Muscle of leg (tissue), 11 donors: ENCODE data around the gene NCKAP5. TPM values are rescaled to one million over a fixed set of nuclear protein-coding genes. Genes with fewer than 3 reads are reported as not detected.

Source experiments
- DNase-seq: peaks from one replicate; pipeline ENCODE4 v3.0.0; 2013
- H3K27ac ChIP-seq: one replicate; pipeline ENCODE4 v1.5.1; 2013; ENCODE audit warnings: mild to moderate bottlenecking, low read length, control low read depth
- H3K27me3 ChIP-seq: one replicate; pipeline ENCODE4 v1.6.1; 2013; ENCODE audit warnings: low read length; ENCODE audit not compliant: control insufficient read depth, insufficient read depth
- H3K36me3 ChIP-seq: one replicate; pipeline ENCODE4 v1.6.1; 2013; ENCODE audit warnings: low read length; ENCODE audit not compliant: control insufficient read depth, insufficient read depth
- H3K4me1 ChIP-seq: one replicate; pipeline ENCODE4 v1.6.1; 2013; ENCODE audit warnings: low read length; ENCODE audit not compliant: control insufficient read depth, insufficient read depth
- H3K4me3 ChIP-seq: one replicate; pipeline ENCODE4 v1.5.1; 2013; ENCODE audit warnings: low read length, control low read depth
- H3K9me3 ChIP-seq: replicated peaks from 2 replicates; pipeline ENCODE4 v1.6.1; 2013; ENCODE audit warnings: low read depth, low read length; ENCODE audit not compliant: control insufficient read depth
- WGBS: methylation state at CpG from one replicate; pipeline ENCODE4 v1.1.5; 2013; ENCODE audit warnings: missing lambda C conversion rate; ENCODE audit not compliant: insufficient coverage; 5-methylcytosine and 5-hydroxymethylcytosine counted together
- polyA plus RNA-seq, 8 donors: library from polyadenylated mRNA; unstranded; fragments of 120-200 nt; gene quantifications; one replicate each; pipeline versions ENCODE4 v1.2.1 to v1.2.3, GENCODE V29; 2013; ENCODE audit warnings: inconsistent platforms in 1 of 8, low replicate concordance in 1 of 8; ENCODE audit not compliant: insufficient read length in 8 of 8, insufficient read depth in 1 of 8
- total RNA-seq: library from RNA; stranded (reverse); fragments of 120-200 nt; gene quantifications from one replicate; pipeline ENCODE4 v1.2.4, GENCODE V29; 2013

Gene NCKAP5
- total and polyA plus RNA-seq, 9 donors = 3.7 to 8.9 (median 5.0) TPM

DNA sequence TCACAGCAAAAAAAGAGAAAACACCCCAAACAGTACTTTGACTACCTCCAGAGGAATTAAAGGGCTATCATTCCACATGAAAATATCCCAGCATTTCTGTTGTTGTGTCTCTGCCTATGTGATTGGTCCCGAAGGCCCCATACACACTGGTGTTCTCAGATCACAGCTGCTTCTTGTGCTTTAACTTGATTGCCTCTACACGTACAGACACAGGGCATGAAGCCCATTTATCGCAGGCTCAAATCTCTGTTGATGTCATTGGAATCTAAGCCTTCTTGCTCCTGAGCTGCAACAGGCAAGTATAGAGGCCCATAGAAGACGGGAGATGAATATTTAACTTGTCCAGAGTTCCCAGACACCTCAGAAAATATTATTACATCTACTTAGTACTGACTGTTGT lies 405.2 kb downstream of the NCKAP5 start:
- no peaks in the 10 kb centered on the region for H3K27me3 ChIP-seq
- no peaks in the 10 kb centered on the region for H3K36me3 ChIP-seq
- peak; percentile 94 for DNase-seq
- H3K27ac ChIP-seq = no peak overlapping the region
- H3K4me1 ChIP-seq = no peaks in the 10 kb centered on the region
- no peaks in the 10 kb centered on the region for H3K9me3 ChIP-seq
- no peak overlapping the region for H3K4me3 ChIP-seq
- WGBS = 11% methylated on average over 1 of the region's 4 CpGs

DNA sequence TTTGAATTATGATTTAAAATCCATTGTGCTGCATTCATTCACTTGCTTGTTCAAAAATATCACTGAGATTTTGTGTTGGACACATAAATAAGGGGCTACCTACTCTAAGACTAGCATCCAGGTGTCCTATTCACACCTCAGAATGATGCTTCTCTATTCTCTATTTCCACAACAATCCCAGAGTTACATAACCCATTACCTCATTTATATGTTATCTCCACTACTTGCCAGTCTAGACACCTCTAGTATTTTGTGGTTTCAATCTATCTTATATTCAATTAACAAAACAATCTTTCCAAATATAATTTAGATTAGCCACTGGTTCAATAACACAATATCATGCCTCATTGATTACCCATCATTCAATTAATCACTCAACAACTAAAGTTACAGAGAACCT lies 409.8 kb downstream of the NCKAP5 start:
- H3K27ac ChIP-seq = no peak overlapping the region
- no peaks in the 10 kb centered on the region for H3K36me3 ChIP-seq
- DNase-seq = no peak
- no peaks in the 10 kb centered on the region for H3K27me3 ChIP-seq
- no peak overlapping the region for H3K4me3 ChIP-seq
- no peaks in the 10 kb centered on the region for H3K9me3 ChIP-seq
- no peaks in the 10 kb centered on the region for H3K4me1 ChIP-seq

DNA sequence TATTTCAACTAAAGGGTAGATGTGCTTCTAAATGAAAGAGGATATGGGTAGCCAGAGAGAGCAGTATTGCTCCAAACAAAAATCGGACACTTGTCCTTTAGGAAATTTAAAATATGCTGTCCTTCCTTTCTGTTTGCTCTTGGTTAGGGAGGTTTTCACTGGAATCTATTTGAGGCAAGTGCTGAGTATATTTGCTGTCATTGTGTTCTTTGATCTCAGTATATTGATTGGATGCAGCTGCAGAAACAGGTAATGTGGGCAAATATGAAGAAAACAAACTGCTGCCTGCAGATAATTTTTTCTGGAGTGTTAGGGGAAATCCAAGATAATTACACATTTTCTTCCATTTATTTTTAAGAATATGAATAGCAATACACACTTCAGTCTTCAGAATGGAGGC lies 410.2 kb downstream of the NCKAP5 start:
- Histone ChIP-seq H3K27me3 (no peaks in the 10 kb centered on the region), H3K36me3 (no peaks in the 10 kb centered on the region), H3K4me3 (no peak overlapping the region), H3K27ac (no peak overlapping the region), H3K9me3 (no peaks in the 10 kb centered on the region), H3K4me1 (no peaks in the 10 kb centered on the region)
- 100% methylated on average over 1 of the region's 1 CpG for WGBS
- no peak for DNase-seq

DNA sequence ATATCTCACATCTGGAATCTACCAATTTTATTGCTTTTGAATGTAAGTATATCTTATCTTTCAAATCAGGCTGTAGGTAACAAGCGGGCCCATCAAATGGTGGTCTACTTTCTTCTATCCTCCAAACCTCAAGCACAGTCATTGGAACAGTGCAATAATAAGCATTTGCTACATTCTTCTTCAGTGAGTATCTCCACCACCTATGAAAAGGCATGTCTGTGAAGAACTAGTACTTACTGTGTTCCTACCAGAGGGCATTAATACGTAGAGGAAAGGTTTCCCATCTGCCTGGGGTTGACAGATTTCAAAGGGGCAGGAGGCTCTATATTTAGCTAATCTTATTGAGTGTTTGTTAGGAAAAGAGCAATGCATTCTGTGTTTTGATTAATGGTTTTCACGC lies 411.1 kb downstream of the NCKAP5 start:
- H3K36me3 ChIP-seq = no peaks in the 10 kb centered on the region
- WGBS = no CpG with 5 or more reads among the region's 3 CpGs
- no peaks in the 10 kb centered on the region for H3K4me1 ChIP-seq
- H3K27ac ChIP-seq = no peak overlapping the region
- no peak for DNase-seq
- H3K4me3 ChIP-seq = no peak overlapping the region
- no peaks in the 10 kb centered on the region for H3K9me3 ChIP-seq
- no peaks in the 10 kb centered on the region for H3K27me3 ChIP-seq

DNA sequence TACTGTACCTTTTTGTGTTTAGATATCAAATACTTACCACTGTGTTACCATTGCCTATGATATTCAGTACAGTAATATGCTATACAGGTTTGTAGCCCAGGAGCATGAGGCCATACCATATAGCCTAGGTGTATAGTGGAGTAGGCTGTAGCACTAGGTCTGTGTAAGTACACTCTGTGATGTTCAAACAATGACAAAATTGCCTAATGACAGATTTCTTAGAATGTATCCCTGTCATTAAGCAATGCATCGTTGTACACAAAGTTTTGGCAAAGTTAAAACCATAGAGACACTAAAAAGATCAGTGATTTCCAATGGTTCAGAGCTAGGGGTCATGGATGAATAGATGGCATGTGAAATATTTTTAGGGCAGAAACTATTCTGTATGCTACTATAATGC lies 415.5 kb downstream of the NCKAP5 start:
- no peaks in the 10 kb centered on the region for H3K4me1 ChIP-seq
- no peaks in the 10 kb centered on the region for H3K36me3 ChIP-seq
- H3K9me3 ChIP-seq = no peaks in the 10 kb centered on the region
- DNase-seq = no peak
- no peaks in the 10 kb centered on the region for H3K27me3 ChIP-seq
- H3K27ac ChIP-seq = no peak overlapping the region
- no CpG with 5 or more reads among the region's 1 CpG for WGBS
- no peak overlapping the region for H3K4me3 ChIP-seq

DNA sequence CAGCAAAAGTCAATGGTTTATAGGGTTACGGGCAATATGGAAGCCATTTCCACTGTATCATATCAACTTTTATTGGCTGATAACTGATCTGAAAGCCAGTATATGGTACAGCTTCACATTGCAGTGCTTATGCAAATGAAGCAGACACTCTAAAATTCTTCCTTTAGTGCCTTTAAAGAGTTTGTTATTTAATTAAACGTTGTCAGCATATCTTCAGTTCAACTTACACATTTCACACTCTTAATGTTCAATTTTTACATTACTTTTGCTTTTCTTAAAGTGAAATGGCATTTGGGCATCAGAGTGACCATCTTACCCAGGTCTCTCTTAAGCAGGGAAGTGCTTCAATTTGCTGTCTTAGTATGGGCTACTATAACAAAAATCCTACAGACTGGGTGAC lies 420.1 kb downstream of the NCKAP5 start:
- no CpG with 5 or more reads among the region's 2 CpGs for WGBS
- DNase-seq = no peak
- H3K27ac ChIP-seq = no peak overlapping the region
- H3K36me3 ChIP-seq = no peaks in the 10 kb centered on the region
- no peak overlapping the region for H3K4me3 ChIP-seq
- H3K9me3 ChIP-seq = no peaks in the 10 kb centered on the region
- no peaks in the 10 kb centered on the region for H3K4me1 ChIP-seq
- no peaks in the 10 kb centered on the region for H3K27me3 ChIP-seq

DNA sequence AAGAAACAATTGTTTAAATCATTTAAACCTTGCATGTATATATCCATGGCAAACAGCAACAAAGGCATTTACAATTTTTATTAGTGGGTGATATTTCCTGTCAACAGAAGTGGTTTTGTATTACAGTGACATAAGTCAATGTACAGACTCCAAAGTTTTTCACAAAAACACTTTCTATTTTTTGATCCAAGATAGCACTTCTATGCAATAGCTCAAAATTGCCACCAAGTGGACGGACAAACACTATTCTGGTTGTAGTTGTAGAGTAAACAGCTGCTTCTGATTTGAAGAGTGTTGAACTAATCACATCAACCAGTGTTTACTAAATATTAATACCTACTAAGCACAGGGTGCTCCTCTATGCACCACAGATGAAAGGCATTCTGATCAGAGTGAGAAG lies 421.4 kb downstream of the NCKAP5 start:
- no CpG with 5 or more reads among the region's 1 CpG for WGBS
- Histone ChIP-seq H3K27me3 (no peaks in the 10 kb centered on the region), H3K36me3 (no peaks in the 10 kb centered on the region), H3K27ac (no peak overlapping the region), H3K9me3 (no peaks in the 10 kb centered on the region), H3K4me1 (no peaks in the 10 kb centered on the region), H3K4me3 (no peak overlapping the region)
- peak; percentile 33 for DNase-seq

DNA sequence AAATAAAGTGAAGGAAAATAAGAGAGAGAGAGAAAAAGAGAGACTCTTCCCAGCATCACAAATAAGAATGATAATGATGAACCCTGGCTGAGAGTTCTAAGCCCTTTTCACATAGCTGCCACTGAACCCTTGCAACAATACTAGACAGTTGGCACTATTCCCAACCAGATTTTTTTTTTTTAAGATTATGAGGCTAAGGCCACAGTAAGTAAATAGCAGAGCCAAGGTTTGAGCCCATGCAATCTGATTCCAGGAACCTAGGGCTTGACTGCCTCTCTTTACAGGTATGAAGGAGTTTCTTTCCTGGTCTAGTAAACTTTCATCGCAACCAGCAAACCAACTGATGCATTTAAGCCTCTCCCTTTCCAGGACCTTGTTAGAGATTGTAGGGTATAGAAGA lies 424.6 kb downstream of the NCKAP5 start:
- no CpG with 5 or more reads among the region's 1 CpG for WGBS
- DNase-seq = no peak
- no peaks in the 10 kb centered on the region for H3K27me3 ChIP-seq
- H3K9me3 ChIP-seq = no peaks in the 10 kb centered on the region
- no peak overlapping the region for H3K4me3 ChIP-seq
- H3K27ac ChIP-seq = no peak overlapping the region
- H3K4me1 ChIP-seq = no peaks in the 10 kb centered on the region
- no peaks in the 10 kb centered on the region for H3K36me3 ChIP-seq

DNA sequence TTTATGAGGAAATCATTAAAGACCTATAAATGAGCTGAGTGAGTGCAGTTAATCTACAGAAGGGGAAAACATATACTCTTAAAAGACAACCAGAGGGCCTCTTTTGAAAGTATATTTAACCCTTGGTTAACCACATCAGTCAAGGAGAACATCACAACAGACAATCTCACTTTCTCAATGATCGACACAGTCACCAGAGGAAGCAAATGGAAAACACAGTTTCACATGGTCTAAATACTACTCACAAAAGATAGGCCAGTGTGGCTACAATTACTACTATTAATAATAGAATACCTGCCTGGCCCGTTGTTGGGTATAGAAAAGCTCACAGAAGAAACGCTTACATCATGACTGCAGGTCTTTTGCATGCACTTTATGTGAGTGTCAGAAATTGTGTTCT lies 426.2 kb downstream of the NCKAP5 start:
- DNase-seq = no peak
- no peaks in the 10 kb centered on the region for H3K36me3 ChIP-seq
- no peak overlapping the region for H3K27ac ChIP-seq
- H3K4me1 ChIP-seq = no peaks in the 10 kb centered on the region
- no peaks in the 10 kb centered on the region for H3K9me3 ChIP-seq
- WGBS = 100% methylated on average over 2 of the region's 3 CpGs
- no peak overlapping the region for H3K4me3 ChIP-seq
- no peaks in the 10 kb centered on the region for H3K27me3 ChIP-seq

DNA sequence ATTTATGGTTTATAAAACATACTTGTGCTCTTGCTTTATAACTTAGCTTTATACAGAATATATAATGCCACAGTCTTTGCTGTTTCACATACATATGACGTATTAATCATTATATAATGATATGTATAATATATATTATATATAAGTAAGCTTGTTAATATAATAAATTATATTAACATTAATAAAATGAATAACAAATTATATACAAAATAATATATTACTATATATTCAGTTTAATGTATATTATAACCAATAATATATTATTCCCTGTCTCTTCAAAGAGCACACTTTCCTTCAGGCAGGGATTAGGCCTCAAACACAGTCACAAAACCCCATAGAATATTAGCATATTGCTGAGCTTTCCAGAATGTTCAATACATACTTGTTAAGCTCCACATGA lies 427.6 kb downstream of the NCKAP5 start:
- Histone ChIP-seq H3K4me1 (no peaks in the 10 kb centered on the region), H3K36me3 (no peaks in the 10 kb centered on the region), H3K9me3 (no peaks in the 10 kb centered on the region), H3K27ac (no peak overlapping the region), H3K27me3 (no peaks in the 10 kb centered on the region), H3K4me3 (no peak overlapping the region)
- DNase-seq = no peak
- WGBS = no CpG with 5 or more reads among the region's 1 CpG

DNA sequence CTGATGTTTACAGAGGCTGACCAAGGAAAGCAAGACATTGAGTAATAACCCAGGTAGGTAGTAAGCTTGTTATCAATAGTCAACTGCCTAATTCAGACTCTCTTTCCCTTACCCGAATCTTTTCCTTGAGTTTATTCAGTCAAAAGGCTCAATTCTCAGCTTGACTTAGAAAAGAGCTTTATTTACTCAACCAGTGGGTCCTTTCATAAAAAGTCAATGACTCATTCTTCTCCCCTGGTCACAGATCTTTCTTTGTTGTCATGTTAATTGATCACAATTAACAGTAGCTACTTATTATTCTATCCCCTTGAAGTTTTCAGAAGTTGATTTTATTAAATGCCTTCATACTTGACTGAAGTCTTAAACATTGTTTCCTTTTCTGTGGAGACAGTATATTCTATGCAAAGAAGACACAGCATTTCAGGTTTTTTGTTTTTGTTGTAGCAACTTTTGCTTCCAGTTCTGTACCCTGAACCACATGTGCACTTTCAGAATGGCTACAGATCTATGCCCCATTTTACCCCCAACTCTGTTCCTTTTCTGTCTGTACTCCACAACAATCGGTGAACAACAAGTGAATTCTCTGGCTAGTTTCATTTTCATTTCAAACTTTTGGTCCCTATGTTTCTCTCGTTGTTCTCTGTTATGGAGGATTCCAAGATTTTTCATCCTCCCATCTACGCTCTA lies 428.3 kb downstream of the NCKAP5 start:
- H3K4me3 ChIP-seq = no peak overlapping the region
- no peak overlapping the region for H3K27ac ChIP-seq
- H3K36me3 ChIP-seq = no peaks in the 10 kb centered on the region
- DNase-seq = no peak
- H3K9me3 ChIP-seq = no peaks in the 10 kb centered on the region
- no peaks in the 10 kb centered on the region for H3K27me3 ChIP-seq
- no peaks in the 10 kb centered on the region for H3K4me1 ChIP-seq
- no CpG with 5 or more reads among the region's 4 CpGs for WGBS
